Hypothalamus (tissue), 51 donors: Measurements from ENCODE around the gene PSMG4.
A peak's percentile ranks its signal among the peaks of the same experiment; 100 is the strongest.

ENCODE experiments used
- DNase-seq, 51 donors: peaks; one replicate each; lab custom pipeline; 2025; lab: John Stamatoyannopoulos, UW

PSMG4 gene

GRCh38 chr6:3258720-3259490, at the start of gene PSMG4:
Gene PSMG4 (plus strand): TSS chr6:3258947. CDS start chr6:3259023, 76 bp downstream.
- peak; percentile 46 to 95 (median 89) for DNase-seq

- DNase-seq: peak in 6 of 51 donors; percentile 4 to 53 (median 22)
Measured at GRCh38 chr6:3209114-3210023, 49.4 kb upstream of the PSMG4 start.

GRCh38 chr6:3210024-3210610, 48.6 kb upstream of the PSMG4 start:
- no peak for DNase-seq

- peak in 41 of 51 donors; percentile 19 to 88 (median 69) for DNase-seq
Measured at GRCh38 chr6:3211681-3212080, 47.1 kb upstream of the PSMG4 start.

- DNase-seq: no peak
Measured at GRCh38 chr6:3212261-3212660, 46.5 kb upstream of the PSMG4 start.

GRCh38 chr6:3213334-3213695, 45.4 kb upstream of the PSMG4 start:
- DNase-seq: no peak

- no peak for DNase-seq
Measured at GRCh38 chr6:3214898-3215297, 43.8 kb upstream of the PSMG4 start.

GRCh38 chr6:3217286-3217685, 41.5 kb upstream of the PSMG4 start:
- no peak for DNase-seq

GRCh38 chr6:3218266-3218665, 40.5 kb upstream of the PSMG4 start:
- no peak for DNase-seq

GRCh38 chr6:3220366-3220765, 38.4 kb upstream of the PSMG4 start:
- DNase-seq: no peak

GRCh38 chr6:3221578-3221977, 37.2 kb upstream of the PSMG4 start:
- DNase-seq: no peak

GRCh38 chr6:3222506-3223038, 36.2 kb upstream of the PSMG4 start:
- no peak for DNase-seq

- no peak for DNase-seq
Measured at GRCh38 chr6:3226042-3226441, 32.7 kb upstream of the PSMG4 start.

- DNase-seq: peak in 26 of 51 donors; percentile 11 to 73 (median 46)
Measured at GRCh38 chr6:3226481-3227362, 32.0 kb upstream of the PSMG4 start.

GRCh38 chr6:3227363-3228045, 31.2 kb upstream of the PSMG4 start, which contains the start of gene TUBB2B:
Gene TUBB2B (minus strand): TSS chr6:3227653. CDS start chr6:3227543, 110 bp downstream.
- peak in 47 of 51 donors; percentile 22 to 89 (median 74) for DNase-seq

GRCh38 chr6:3228046-3228671, 30.6 kb upstream of the PSMG4 start:
- peak in 20 of 51 donors; percentile 16 to 81 (median 54) for DNase-seq

GRCh38 chr6:3228771-3229565, 29.8 kb upstream of the PSMG4 start:
- DNase-seq: peak in 15 of 51 donors; percentile 15 to 72 (median 45)
